Thoracic aorta (tissue), 2 donors: ENCODE measurements around the gene FXYD2. TPM values are rescaled to one million over a fixed set of nuclear protein-coding genes. Genes with fewer than 3 reads are reported as not detected.

Source experiments
- ATAC-seq: fragments of 150-250 bp; one replicate; pipeline ENCODE4 v1.8.0; 2017; ENCODE audit warnings: low read depth; ENCODE audit not compliant: insufficient number of reproducible peaks, low FRiP score
- DNase-seq: peaks from one replicate; pipeline ENCODE4 v3.0.0-alpha.2; 2020; ENCODE audit warnings: low spot score
- H3K27ac ChIP-seq, 2 donors: fragments of 200-600 bp; sonication (generic); 1 replicate in 1 of 2; 2 replicates in 1 of 2; pipeline ENCODE4 v1.5.1; 2016; ENCODE audit warnings: mild to moderate bottlenecking in 2 of 2, moderate library complexity in 2 of 2
- H3K27me3 ChIP-seq: fragments of 200-600 bp; sonication (generic); replicated peaks from 2 replicates; pipeline ENCODE4 v1.6.0; 2016; ENCODE audit warnings: mild to moderate bottlenecking; ENCODE audit not compliant: insufficient read depth
- H3K36me3 ChIP-seq: fragments of 200-600 bp; sonication (generic); one replicate; pipeline ENCODE4 v1.5.1; 2016
- H3K4me1 ChIP-seq, 2 donors: fragments of 200-600 bp; sonication (generic); 1 replicate in 1 of 2; 2 replicates in 1 of 2; pipeline versions ENCODE4 v1.5.1 to v1.6.0; 2016; ENCODE audit warnings: low read depth in 2 of 2, mild to moderate bottlenecking in 1 of 2; ENCODE audit not compliant: control insufficient read depth in 1 of 2
- H3K4me3 ChIP-seq: fragments of 200-600 bp; sonication (generic); 2 replicates; pipeline ENCODE4 v1.5.1; 2016; ENCODE audit warnings: mild to moderate bottlenecking
- H3K9me3 ChIP-seq: fragments of 200-600 bp; sonication (generic); 2 replicates; pipeline ENCODE4 v1.5.1; 2016
- total RNA-seq, 2 donors: library from RNA; depleted of rRNA; stranded (reverse); fragments of >200 nt; gene quantifications; one replicate each; pipeline versions ENCODE4 v1.1.0 to v1.2.3, GENCODE V29; 2016
- TF ChIP-seq, protein P1 (sequence below): fragments of 200-600 bp; sonication (generic); IDR thresholded peaks from one replicate; pipeline ENCODE4 v1.5.1; 2019; ENCODE audit warnings: antibody characterized with exemption

FXYD2 gene
- total RNA-seq, 2 donors from 2014 or later, result not detected

DNA sequence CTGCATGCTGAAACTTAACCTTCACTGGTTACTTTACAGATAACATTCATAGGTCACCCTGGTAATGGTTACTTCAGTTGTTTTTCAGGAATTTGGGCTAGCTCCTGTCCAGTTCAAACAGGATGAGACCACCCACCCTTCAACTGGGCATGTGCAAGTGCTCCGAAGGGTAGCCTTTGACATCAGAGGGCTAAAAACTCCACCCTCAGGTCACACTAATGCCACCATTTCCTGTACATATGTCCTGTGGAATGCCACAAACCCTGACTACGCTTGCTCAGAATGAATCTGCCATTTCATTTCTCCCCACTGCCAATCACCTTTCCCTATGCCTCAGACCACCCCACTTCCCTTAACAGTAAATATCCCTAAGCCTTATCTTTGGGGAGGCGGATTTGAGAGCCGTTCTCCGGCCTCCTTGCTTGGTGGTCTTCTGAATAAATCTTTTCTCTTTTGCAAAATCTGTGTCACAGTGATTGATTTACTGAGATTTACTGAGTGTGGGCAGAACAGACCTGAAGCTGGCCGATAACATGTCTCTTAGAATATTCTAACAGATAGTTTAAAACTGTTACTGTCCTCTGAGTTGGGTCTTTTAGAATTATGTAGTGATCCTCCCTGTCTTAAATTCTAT, 25.4 kb upstream of the FXYD2 start:
- no peak overlapping the region for H3K27ac ChIP-seq
- H3K36me3 ChIP-seq, result no peaks in the 10 kb centered on the region
- H3K4me3 ChIP-seq, result no peak overlapping the region
- TF ChIP-seq, protein P1, sequence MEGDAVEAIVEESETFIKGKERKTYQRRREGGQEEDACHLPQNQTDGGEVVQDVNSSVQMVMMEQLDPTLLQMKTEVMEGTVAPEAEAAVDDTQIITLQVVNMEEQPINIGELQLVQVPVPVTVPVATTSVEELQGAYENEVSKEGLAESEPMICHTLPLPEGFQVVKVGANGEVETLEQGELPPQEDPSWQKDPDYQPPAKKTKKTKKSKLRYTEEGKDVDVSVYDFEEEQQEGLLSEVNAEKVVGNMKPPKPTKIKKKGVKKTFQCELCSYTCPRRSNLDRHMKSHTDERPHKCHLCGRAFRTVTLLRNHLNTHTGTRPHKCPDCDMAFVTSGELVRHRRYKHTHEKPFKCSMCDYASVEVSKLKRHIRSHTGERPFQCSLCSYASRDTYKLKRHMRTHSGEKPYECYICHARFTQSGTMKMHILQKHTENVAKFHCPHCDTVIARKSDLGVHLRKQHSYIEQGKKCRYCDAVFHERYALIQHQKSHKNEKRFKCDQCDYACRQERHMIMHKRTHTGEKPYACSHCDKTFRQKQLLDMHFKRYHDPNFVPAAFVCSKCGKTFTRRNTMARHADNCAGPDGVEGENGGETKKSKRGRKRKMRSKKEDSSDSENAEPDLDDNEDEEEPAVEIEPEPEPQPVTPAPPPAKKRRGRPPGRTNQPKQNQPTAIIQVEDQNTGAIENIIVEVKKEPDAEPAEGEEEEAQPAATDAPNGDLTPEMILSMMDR, result no peak
- H3K9me3 ChIP-seq, result peaks cover 8% of the 10 kb centered on the region
- DNase-seq (no peak), ATAC-seq (no peak)
- H3K4me1 ChIP-seq, result no peaks in the 10 kb centered on the region
- H3K27me3 ChIP-seq, result no peaks in the 10 kb centered on the region

DNA sequence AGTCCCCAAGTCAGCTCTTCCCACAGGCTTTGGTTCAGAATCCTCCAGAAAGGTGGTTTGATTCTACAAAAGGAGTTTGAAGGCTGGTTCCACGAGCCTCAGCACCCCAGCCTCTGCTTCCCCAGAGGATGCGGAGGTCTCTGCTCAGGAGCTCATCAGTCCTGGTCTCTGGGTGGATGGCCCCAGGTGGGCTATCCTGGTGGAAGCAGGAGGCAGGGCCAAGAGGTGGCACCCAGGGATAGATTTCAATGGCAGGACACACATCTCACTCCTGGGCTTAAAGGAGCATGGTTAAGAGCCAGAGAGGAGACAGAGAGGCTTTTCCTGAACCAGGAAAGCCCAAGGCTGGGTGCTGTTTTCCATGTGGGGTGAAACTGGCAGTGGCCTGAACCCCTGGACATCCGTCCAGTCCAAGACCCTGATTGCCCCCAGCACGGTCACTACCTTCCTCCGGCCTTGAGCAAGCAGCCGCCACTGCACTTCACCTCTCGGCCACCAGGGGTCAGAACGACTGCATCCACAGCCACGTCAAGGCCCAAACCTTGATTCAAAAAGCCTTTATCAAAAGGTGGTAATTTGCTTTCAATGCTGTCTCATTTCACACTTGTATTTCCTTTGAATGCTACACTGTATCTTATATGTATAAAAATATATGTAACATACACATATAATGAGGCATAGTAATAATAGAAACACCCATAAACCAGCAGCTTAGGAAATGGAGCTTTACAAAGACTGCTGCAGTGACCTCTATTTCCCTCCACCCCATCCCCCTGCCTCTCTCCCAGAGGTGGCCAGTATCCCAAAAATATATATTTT, 19.3 kb upstream of the FXYD2 start:
- Histone ChIP-seq H3K36me3 (no peaks in the 10 kb centered on the region), H3K4me1 (no peaks in the 10 kb centered on the region), H3K4me3 (no peak overlapping the region), H3K9me3 (no peaks in the 10 kb centered on the region), H3K27ac (no peak overlapping the region), H3K27me3 (no peaks in the 10 kb centered on the region)
- peak; percentile 28 for DNase-seq
- TF ChIP-seq, protein P1, result peak; percentile 98
- no peak for ATAC-seq

DNA sequence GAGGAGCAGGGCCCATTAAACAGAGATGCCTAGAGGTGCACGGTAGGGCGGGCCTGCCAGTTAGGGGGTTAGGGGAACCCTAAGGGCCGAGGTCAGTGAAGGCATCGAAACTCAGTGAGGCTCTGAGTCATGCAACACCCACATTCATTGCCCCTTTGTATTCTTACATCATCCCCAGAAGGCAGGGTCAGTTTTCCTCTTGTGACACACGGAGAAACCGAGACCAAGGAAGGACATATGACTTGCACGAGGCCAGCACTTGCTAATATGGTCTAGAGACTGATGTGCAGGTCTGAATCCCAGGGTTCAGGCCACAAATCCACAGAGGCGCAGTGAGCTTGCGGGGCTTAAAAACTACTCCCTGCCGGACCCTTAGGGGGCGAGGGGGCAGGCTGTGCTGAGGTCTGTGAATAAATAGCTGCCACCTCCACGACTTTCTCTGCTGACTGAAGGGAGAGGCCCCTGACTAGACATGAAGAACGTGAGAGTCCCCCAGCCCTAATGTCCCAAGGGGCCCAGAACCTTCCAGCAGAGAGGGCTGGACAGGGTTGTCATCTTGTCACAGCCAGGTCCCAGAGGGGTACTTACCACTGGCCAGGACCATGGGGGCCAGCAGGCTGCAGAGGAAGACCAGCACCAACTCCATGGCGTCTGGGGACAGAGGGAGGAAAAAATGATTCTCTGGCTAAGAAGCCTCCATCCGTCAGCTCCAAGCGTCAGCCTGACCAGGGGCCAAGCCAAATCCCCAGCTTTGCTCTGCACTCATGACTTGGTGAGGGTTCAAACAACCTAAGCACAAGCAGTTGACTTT, 17.8 kb upstream of the FXYD2 start:
- H3K4me3 ChIP-seq, result no peak overlapping the region
- DNase-seq (no peak), ATAC-seq (no peak)
- no peaks in the 10 kb centered on the region for H3K36me3 ChIP-seq
- no peaks in the 10 kb centered on the region for H3K27me3 ChIP-seq
- H3K9me3 ChIP-seq, result no peaks in the 10 kb centered on the region
- no peaks in the 10 kb centered on the region for H3K4me1 ChIP-seq
- TF ChIP-seq, protein P1, result no peak
- H3K27ac ChIP-seq, result peak overlapping the region in 1 of 2 donors; percentile 36

DNA sequence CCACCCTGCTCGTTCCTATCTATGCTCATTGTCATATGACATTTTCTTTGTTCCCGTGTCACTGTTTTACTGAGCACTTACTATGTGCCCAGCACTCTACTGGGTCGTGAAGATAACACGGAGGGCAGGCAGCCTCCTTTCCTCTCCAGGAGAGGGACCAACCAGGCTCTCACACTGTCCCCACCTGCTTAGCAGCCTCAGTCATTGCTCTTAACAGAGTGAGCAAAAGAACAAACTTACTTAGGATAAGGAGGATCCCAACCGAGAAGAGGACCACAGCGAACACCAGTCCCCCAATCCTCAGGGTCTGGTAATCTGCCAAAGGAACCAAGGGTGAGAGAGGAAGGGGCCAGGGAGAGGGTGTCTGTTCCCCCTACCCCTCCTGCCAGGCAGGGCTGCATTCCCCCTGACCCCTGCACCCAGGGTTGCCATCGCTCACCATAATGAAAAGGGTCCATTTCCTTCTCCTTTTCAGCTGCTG, 17.0 kb upstream of the FXYD2 start:
- DNase-seq (no peak), ATAC-seq (no peak)
- peak overlapping the region in 1 of 2 donors; percentile 4 for H3K27ac ChIP-seq

More for the DNA sequence above, 17.0 kb upstream of the FXYD2 start:
- no peaks in the 10 kb centered on the region for H3K4me1 ChIP-seq
- no peaks in the 10 kb centered on the region for H3K9me3 ChIP-seq
- H3K27me3 ChIP-seq, result no peaks in the 10 kb centered on the region
- no peaks in the 10 kb centered on the region for H3K36me3 ChIP-seq
- TF ChIP-seq, protein P1, result no peak
- no peak overlapping the region for H3K4me3 ChIP-seq
